HEK293T (cell line): ENCODE measurements around the gene G3BP1.

Source experiments
- BHLHE40 ChIP-seq: fragments of 450-650 bp; IDR thresholded peaks from 2 replicates; pipeline ENCODE4 v1.6.1; 2016; ENCODE audit warnings: mild to moderate bottlenecking, moderate library complexity, borderline replicate concordance
- CTBP1 ChIP-seq: fragments of 450-650 bp; IDR thresholded peaks from 2 replicates; pipeline ENCODE4 v1.6.1; 2016; ENCODE audit warnings: borderline replicate concordance
- ELF4 ChIP-seq: fragments of 450-650 bp; IDR thresholded peaks from 2 replicates; pipeline ENCODE4 v1.6.1; 2017; ENCODE audit warnings: antibody characterized with exemption
- FOXM1 ChIP-seq: fragments of 450-650 bp; IDR thresholded peaks from 2 replicates; pipeline ENCODE4 v1.6.1; 2017; ENCODE audit warnings: mild to moderate bottlenecking, borderline replicate concordance
- HDGF ChIP-seq: fragments of 450-650 bp; IDR thresholded peaks from 2 replicates; pipeline ENCODE4 v1.6.1; 2017; ENCODE audit warnings: antibody characterized with exemption, borderline replicate concordance
- NFRKB ChIP-seq: fragments of 450-650 bp; IDR thresholded peaks from 2 replicates; pipeline ENCODE4 v1.6.1; 2016; ENCODE audit warnings: mild to moderate bottlenecking, moderate library complexity
- PKNOX1 ChIP-seq: fragments of 450-650 bp; IDR thresholded peaks from 2 replicates; pipeline ENCODE4 v1.6.1; 2016
- SP1 ChIP-seq: fragments of 450-650 bp; IDR thresholded peaks from 2 replicates; pipeline ENCODE4 v1.6.1; 2017
- TARDBP ChIP-seq: fragments of 450-650 bp; IDR thresholded peaks from 2 replicates; pipeline ENCODE4 v1.6.1; 2016
- ZNF384 ChIP-seq: fragments of 450-650 bp; IDR thresholded peaks from 2 replicates; pipeline ENCODE4 v1.6.1; 2016

- no peak for TF ChIP-seq NFRKB
- TF ChIP-seq BHLHE40: no peak
- TF ChIP-seq PKNOX1: no peak
- no peak for TF ChIP-seq ELF4
- no peak for TF ChIP-seq TARDBP
- no peak for TF ChIP-seq SP1
- no peak for TF ChIP-seq CTBP1
- TF ChIP-seq ZNF384: no peak
- no peak for TF ChIP-seq FOXM1
- TF ChIP-seq HDGF: no peak
Observed at GRCh38 chr5:151758141-151758429, 13.7 kb upstream of the G3BP1 start.
